Keratinocyte (primary cell): Measurements from ENCODE around the gene GGNBP2. TPM values are rescaled to one million over a fixed set of nuclear protein-coding genes. Genes with fewer than 3 reads are reported as not detected.

Source experiments
- DNase-seq: peaks from one replicate; pipeline ENCODE4 v3.0.0-alpha.2; 2011; ENCODE audit warnings: low read depth, missing footprints, low spot score
- FAIRE-seq: peaks from 2 replicates; lab custom pipeline; 2011; peaks lifted over from hg19 to GRCh38; lab: Jason Lieb, UNC
- H2AFZ ChIP-seq: 2 replicates; pipeline ENCODE4 v1.6.0; 2012; ENCODE audit warnings: low read length, control low read depth, inconsistent platforms; ENCODE audit not compliant: control insufficient read depth
- H3K27ac ChIP-seq: 2 replicates; pipeline ENCODE4 v1.5.1; 2011; ENCODE audit warnings: low read length; ENCODE audit not compliant: control insufficient read depth, insufficient read depth
- H3K27me3 ChIP-seq: 3 replicates; pipeline ENCODE4 v1.6.0; 2011; ENCODE audit warnings: low read length; ENCODE audit not compliant: control insufficient read depth, insufficient read depth; ENCODE audit errors: extremely low read depth
- H3K36me3 ChIP-seq, 2 experiments: 2 replicates in 1 of 2; 3 replicates in 1 of 2; pipeline ENCODE4 v1.5.1; 2011; ENCODE audit warnings: low read length in 2 of 2, mild to moderate bottlenecking in 1 of 2; ENCODE audit not compliant: control insufficient read depth in 2 of 2, insufficient read depth in 2 of 2; ENCODE audit errors: extremely low read depth in 1 of 2
- H3K4me1 ChIP-seq: 3 replicates; pipeline ENCODE4 v1.5.1; 2011; ENCODE audit warnings: low read length; ENCODE audit not compliant: control insufficient read depth, insufficient read depth; ENCODE audit errors: extremely low read depth
- H3K4me2 ChIP-seq: 3 replicates; pipeline ENCODE4 v1.6.0; 2011; ENCODE audit warnings: low read depth, low read length; ENCODE audit not compliant: control insufficient read depth, insufficient read depth; ENCODE audit errors: extremely low read depth
- H3K4me3 ChIP-seq, 3 experiments: fragments of 200-600 bp in 1 of 3; sonication (generic) in 1 of 3; 2 replicates in 2 of 3; 3 replicates in 1 of 3; pipeline ENCODE4 v1.5.1; 2011 to 2016; ENCODE audit warnings: low read length in 3 of 3, mild to moderate bottlenecking in 3 of 3, control low read depth in 2 of 3, inconsistent platforms in 1 of 3, low read depth in 1 of 3, mixed read lengths in 1 of 3, mixed run types in 1 of 3, moderate library complexity in 1 of 3; ENCODE audit not compliant: control insufficient read depth in 2 of 3, insufficient read depth in 2 of 3; ENCODE audit errors: extremely low read depth in 1 of 3
- H3K79me2 ChIP-seq: 2 replicates; pipeline ENCODE4 v1.6.0; 2012; ENCODE audit warnings: low read length; ENCODE audit not compliant: control insufficient read depth, insufficient read depth
- H3K9ac ChIP-seq: 3 replicates; pipeline ENCODE4 v1.6.0; 2011; ENCODE audit warnings: low read length; ENCODE audit not compliant: control insufficient read depth, insufficient read depth; ENCODE audit errors: extremely low read depth
- H3K9me1 ChIP-seq: 3 replicates; pipeline ENCODE4 v1.6.0; 2011; ENCODE audit warnings: low read length; ENCODE audit not compliant: control insufficient read depth, insufficient read depth; ENCODE audit errors: extremely low read depth
- H3K9me3 ChIP-seq: 2 replicates; pipeline ENCODE4 v1.5.1; 2012; ENCODE audit warnings: low read depth, low read length; ENCODE audit not compliant: control insufficient read depth
- H4K20me1 ChIP-seq: 3 replicates; pipeline ENCODE4 v1.6.0; 2011; ENCODE audit warnings: low read length; ENCODE audit not compliant: control insufficient read depth, insufficient read depth; ENCODE audit errors: extremely low read depth
- CTCF ChIP-seq, 3 experiments: IDR thresholded peaks in 1 of 3; conservative IDR thresholded peaks in 1 of 3; optimal IDR thresholded peaks in 1 of 3; 2 replicates in 2 of 3; 3 replicates in 1 of 3; pipeline versions ENCODE3 to v1.5.1; 2011; ENCODE audit warnings: low read length in 3 of 3, mild to moderate bottlenecking in 3 of 3, moderate library complexity in 2 of 3, control low read depth in 1 of 3, inconsistent platforms in 1 of 3; ENCODE audit not compliant: insufficient read depth in 2 of 3; ENCODE audit errors: extremely low read depth in 1 of 3
- EZH2 ChIP-seq: IDR thresholded peaks from one replicate; pipeline ENCODE4 v1.6.1; 2012; ENCODE audit warnings: inconsistent platforms, mild to moderate bottlenecking, low read length, moderate library complexity
- dilution Hi-C: fragments of 300-500 bp; cut with MboI; formaldehyde crosslinking; loops from one replicate; pipeline ENCODE4 v1.7.0; 2020; ENCODE audit warnings: low sequenced_read_pairs; ENCODE audit not compliant: extremely low pct_ligation_motif_present
- polyA plus RNA-seq, 5 experiments: library from polyadenylated mRNA; depleted of rRNA in 3 of 5; stranded (reverse) in 3 of 5; stranded (forward) in 1 of 5; unstranded in 1 of 5; fragments of >200 nt; gene quantifications; 1 replicate in 1 of 5; 2 replicates in 3 of 5; 3 replicates in 1 of 5; pipeline versions ENCODE4 v1.2.1 to v1.2.3, GENCODE V29; 2011 to 2012; ENCODE audit warnings: missing spikeins in 2 of 5, low read depth in 1 of 5, low replicate concordance in 1 of 5

GGNBP2 gene
- polyA plus RNA-seq, 1 donor (not counting 4 experiments of a cell fraction or from before 2014, with no cell fraction given) = 95.5 TPM

- Histone ChIP-seq H3K9me3 (no peaks in the 10 kb centered on the region), H3K9ac (no peak overlapping the region), H3K79me2 (no peaks in the 10 kb centered on the region), H3K27me3 (no peaks in the 10 kb centered on the region), H2AFZ (no peak overlapping the region), H4K20me1 (no peaks in the 10 kb centered on the region), H3K4me3 (no peak overlapping the region), H3K4me2 (no peak overlapping the region), H3K4me1 (no peaks in the 10 kb centered on the region), H3K27ac (no peak overlapping the region), H3K36me3 (no peaks in the 10 kb centered on the region), H3K9me1 (no peaks in the 10 kb centered on the region)
- DNase-seq (no peak), FAIRE-seq (no peak)
- TF ChIP-seq EZH2 (no peak), CTCF (optimal IDR thresholded peaks at IDR 0.05 in 1 of 3, IDR thresholded peaks at IDR 0.05 in 1 of 3, conservative IDR thresholded peaks at IDR 0.05 in 1 of 3; ENCODE audit: extremely low read depth in 1 of 3, insufficient read depth in 2 of 3, low read length in 3 of 3) (no peak)
- dilution Hi-C loops = no loop called here
Observed at GRCh38 chr17:36617773-36618172, 73.1 kb downstream of the GGNBP2 start.

- Histone ChIP-seq H3K9me1 (no peaks in the 10 kb centered on the region), H3K4me2 (no peak overlapping the region), H3K27ac (no peak overlapping the region), H3K9ac (no peak overlapping the region), H3K36me3 (no peaks in the 10 kb centered on the region), H3K9me3 (no peaks in the 10 kb centered on the region), H3K79me2 (no peaks in the 10 kb centered on the region), H3K4me3 (no peak overlapping the region), H2AFZ (no peak overlapping the region), H3K4me1 (no peaks in the 10 kb centered on the region), H3K27me3 (no peaks in the 10 kb centered on the region), H4K20me1 (no peaks in the 10 kb centered on the region)
- dilution Hi-C loops = no loop called here
- no peak for DNase-seq
- TF ChIP-seq EZH2 (no peak), CTCF (optimal IDR thresholded peaks at IDR 0.05 in 1 of 3, IDR thresholded peaks at IDR 0.05 in 1 of 3, conservative IDR thresholded peaks at IDR 0.05 in 1 of 3; ENCODE audit: extremely low read depth in 1 of 3, insufficient read depth in 2 of 3, low read length in 3 of 3) (no peak)
- FAIRE-seq = no peak
Observed at GRCh38 chr17:36623281-36623680, 78.6 kb downstream of the GGNBP2 start.
